Measurements from ENCODE around the gene CASP10. TPM values are rescaled to one million over a fixed set of nuclear protein-coding genes. Genes with fewer than 3 reads are reported as not detected.
A peak's percentile ranks its signal among the peaks of the same experiment; 100 is the strongest.

CASP10 gene
- total and polyA plus RNA-seq, 2 of the 13 experiments (the other 11 are each of a cell fraction or from before 2014, with no cell fraction given): 22.2 to 23.8 TPM

GRCh38 chr2:201180010-201180409 is 2.9 kb upstream of the CASP10 start (continued):
- no peak for TF ChIP-seq ZNF333 (CRISPR knock-in tag; IDR thresholded peaks at IDR 0.05; ENCODE audit: borderline replicate concordance)
- TF ChIP-seq HES4 (CRISPR knock-in tag; IDR thresholded peaks at IDR 0.05; ENCODE audit: borderline replicate concordance): no peak
- TF ChIP-seq ZNF776 (CRISPR knock-in tag; IDR thresholded peaks at IDR 0.05): no peak
- peak; percentile 14; the same call in 1 of the 2 replicates for TF ChIP-seq GATAD2A (CRISPR knock-in tag; IDR thresholded peaks at IDR 0.05)

GRCh38 chr2:201183365-201183727 is 405 bp downstream of the CASP10 start:
- peaks cover 74% of the 10 kb centered on the region for H3K4me1 ChIP-seq (ENCODE audit: insufficient read depth, low read length)
- intact Hi-C loops (cut with micrococcal nuclease; ENCODE audit: unreplicated experiment) (loop anchor here (1.0 kb wide), 2 partner anchors 21 to 49 kb away; no protein-coding TSS in a partner anchor), in situ Hi-C loops (cut with HindIII; ENCODE audit: extremely low pct_ligation_motif_present, low pct_unique_long_range_greater_than_20kb) (loop anchor here (5.0 kb wide), 1 partner anchor 49 kb away; no protein-coding TSS in a partner anchor)
- H3K79me2 ChIP-seq (ENCODE audit: insufficient read depth, low read length): peaks cover 52% of the 10 kb centered on the region
- peaks cover 10 to 26% of the 10 kb centered on the region in 2 experiments; a peak in 4 of 5 replicates for H3K36me3 ChIP-seq (replicated peaks in 1 of 2; ENCODE audit: control insufficient read depth in 1 of 2, insufficient read depth in 2 of 2, low read length in 2 of 2)
- ATAC-seq: no peak; the same call in 2 of the 3 replicates
- 2% methylated on average over 4 of the region's 4 CpGs for WGBS (ENCODE audit: low lambda C conversion rate)
- DNase-seq (ENCODE audit: low spot score): no peak
- H3K9me3 ChIP-seq (ENCODE audit: low read length): peaks cover 3% of the 10 kb centered on the region; the same call in 1 of the 2 replicates
- TSS peak; percentile 85 for BruUV-seq (replicated peaks)
- peak overlapping the region; percentile 68 to 95 (median 74) for H3K4me3 ChIP-seq (replicated peaks in 1 of 3; ENCODE audit: insufficient read depth in 1 of 3, low read depth in 2 of 3, low read length in 3 of 3)
- CTCF ChIA-PET (ENCODE audit: low intra/inter-chr PET ratio, low total read pairs): interaction anchor here (4.5 kb wide), 1 partner anchor 49 kb away, joined by 45 read pairs; no protein-coding TSS in a partner anchor
- TF ChIP-seq MTF1 (CRISPR knock-in tag; IDR thresholded peaks at IDR 0.05): 0 out of 2 replicates have a peak, but pooled peaks have one; percentile 8
- TF ChIP-seq KDM5A (IDR thresholded peaks at IDR 0.05; ENCODE audit: borderline replicate concordance, low read length): 0 out of 2 replicates have a peak, but pooled peaks have one; percentile 8
- TF ChIP-seq DRAP1 (CRISPR knock-in tag; IDR thresholded peaks at IDR 0.05): no peak
- 0 out of 2 replicates have a peak, but pooled peaks have one; percentile 13 for TF ChIP-seq ZSCAN29 (CRISPR knock-in tag; conservative IDR thresholded peaks at IDR 0.05)
- TF ChIP-seq GTF3A (CRISPR knock-in tag; conservative IDR thresholded peaks at IDR 0.05): 0 out of 2 replicates have a peak, but pooled peaks have one; percentile 25
- TF ChIP-seq USF2 (IDR thresholded peaks at IDR 0.05; ENCODE audit: low read depth, low read length): no peak
- TF ChIP-seq USF2 (CRISPR knock-in tag; IDR thresholded peaks at IDR 0.05; ENCODE audit: borderline replicate concordance): no peak
- 0 out of 2 replicates have a peak, but pooled peaks have one; percentile 6 for TF ChIP-seq RNF219 (CRISPR knock-in tag; IDR thresholded peaks at IDR 0.05)
- 0 out of 2 replicates have a peak, but pooled peaks have one; percentile 4 for TF ChIP-seq GABPB1 (CRISPR knock-in tag; IDR thresholded peaks at IDR 0.05)
- TF ChIP-seq RBFOX2 (IDR thresholded peaks at IDR 0.05; ENCODE audit: low read depth, low read length): 0 out of 2 replicates have a peak, but pooled peaks have one; percentile 7
- peak overlapping the region; percentile 75 for H3K4me2 ChIP-seq (ENCODE audit: low read depth, low read length)
- peak overlapping the region; percentile 88 for H3K9ac ChIP-seq (ENCODE audit: insufficient read depth, low read depth, low read length)
- POLR2A ChIA-PET: interaction anchor here (0.9 to 3.3 kb wide), 19 partner anchors 9 to 319 kb away, joined by 3 to 138 read pairs (median 5); partner anchors contain the start of genes CLK1, HYCC2, NIF3L1 and ORC2
- no peak for FAIRE-seq
- H2AFZ ChIP-seq (ENCODE audit: low read length): peak overlapping the region; percentile 93
- peak overlapping the region; percentile 74 for H3K27ac ChIP-seq (ENCODE audit: extremely low read length, insufficient read depth, low read length)
- H3K27me3 ChIP-seq (ENCODE audit: control insufficient read depth in 1 of 2, insufficient read depth in 2 of 2, low read length in 2 of 2): no peaks in the 10 kb centered on the region; a peak in 1 of 5 replicates
- no peaks in the 10 kb centered on the region for H4K20me1 ChIP-seq (ENCODE audit: insufficient read depth, low read length)

Data from HepG2 (cell line).